Activated T-cell treated with anti-CD3 and anti-CD28 coated beads for 48 hours (primary cell): ENCODE measurements around the gene MTURN.

ENCODE experiments used
- DNase-seq: peaks from one replicate; pipeline ENCODE4 v3.0.0-alpha.2; 2020; ENCODE audit warnings: low read depth

Gene MTURN

GRCh38 chr7:30162622-30163124 is 27.9 kb downstream of the MTURN start:
- no peak for DNase-seq

- DNase-seq: no peak
Measured at GRCh38 chr7:30163231-30163894, 28.6 kb downstream of the MTURN start.

DNA sequence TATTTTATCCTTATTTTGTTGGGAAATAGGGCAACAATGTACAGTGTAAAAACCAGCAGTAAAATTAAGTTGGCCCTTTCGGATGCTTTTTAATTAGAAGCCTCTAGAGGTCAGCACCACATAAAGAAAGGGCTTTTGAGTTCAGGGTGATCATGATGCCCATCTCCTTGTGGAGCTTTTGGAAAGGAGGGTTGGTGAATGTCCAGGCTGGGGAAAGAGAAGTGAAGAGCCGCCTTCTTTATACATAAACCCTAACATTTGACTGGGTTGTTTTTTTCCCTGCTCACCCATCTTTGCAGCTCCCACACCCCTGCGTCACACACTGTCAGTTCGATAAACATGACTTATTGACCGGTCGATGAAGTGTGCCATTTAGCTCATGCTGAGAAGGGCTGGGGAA is 29.8 kb downstream of the MTURN start:
- no peak for DNase-seq

GRCh38 chr7:30165590-30165989 is 30.8 kb downstream of the MTURN start:
- no peak for DNase-seq

DNA sequence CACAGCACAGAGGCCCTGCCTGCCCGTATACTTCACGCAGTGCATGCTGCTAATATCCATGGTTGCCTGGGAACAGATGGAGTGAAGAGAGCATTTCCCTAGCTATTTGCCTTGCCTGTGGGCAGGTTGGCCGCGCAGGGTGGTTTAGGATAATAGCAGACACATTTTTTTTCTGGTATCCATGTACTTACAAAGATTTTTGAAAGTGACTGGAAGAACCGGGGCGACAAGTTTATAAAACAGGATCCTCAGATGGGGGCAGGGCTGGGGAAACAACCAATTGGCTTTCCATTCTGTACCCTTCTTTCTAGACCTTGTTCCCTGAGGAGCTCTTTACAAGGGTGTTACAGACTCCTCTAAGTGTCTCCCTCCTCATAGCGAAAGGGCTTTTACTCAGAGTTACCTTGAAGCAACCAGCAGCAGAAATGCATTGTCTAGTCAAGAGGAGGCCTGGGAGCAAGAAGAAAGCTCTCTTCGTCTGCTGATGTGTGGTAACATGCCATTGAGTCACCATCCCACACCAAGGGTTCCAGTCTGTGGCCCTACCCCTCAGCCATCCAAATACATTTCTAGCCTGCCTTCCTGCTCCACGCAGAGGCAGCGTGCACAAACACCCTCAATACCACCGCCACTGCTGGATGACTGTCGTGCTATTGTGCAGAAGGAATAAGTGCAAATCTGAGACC is 31.5 kb downstream of the MTURN start:
- DNase-seq: no peak

- DNase-seq: no peak
Measured at GRCh38 chr7:30166841-30167235, 32.1 kb downstream of the MTURN start.

DNA sequence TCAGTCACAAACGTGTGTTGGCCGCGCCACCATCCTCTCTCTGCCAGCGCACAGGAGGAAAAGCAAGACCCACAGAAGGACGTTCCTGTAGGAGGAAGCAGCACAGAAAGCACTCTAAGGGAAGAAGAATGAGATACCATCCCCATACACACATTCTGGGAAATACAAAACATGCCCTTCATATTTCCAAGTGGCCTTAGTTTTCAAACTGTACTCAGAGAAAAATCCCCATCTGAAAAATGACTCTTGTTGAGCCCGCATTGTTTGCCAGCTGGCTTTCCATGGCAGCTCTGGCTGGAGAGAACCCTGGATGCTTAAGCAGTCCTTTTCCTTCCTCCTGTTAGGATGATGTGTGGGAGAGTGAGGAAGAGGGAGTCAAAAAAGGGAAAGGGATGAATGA is 33.1 kb downstream of the MTURN start:
- no peak for DNase-seq

DNA sequence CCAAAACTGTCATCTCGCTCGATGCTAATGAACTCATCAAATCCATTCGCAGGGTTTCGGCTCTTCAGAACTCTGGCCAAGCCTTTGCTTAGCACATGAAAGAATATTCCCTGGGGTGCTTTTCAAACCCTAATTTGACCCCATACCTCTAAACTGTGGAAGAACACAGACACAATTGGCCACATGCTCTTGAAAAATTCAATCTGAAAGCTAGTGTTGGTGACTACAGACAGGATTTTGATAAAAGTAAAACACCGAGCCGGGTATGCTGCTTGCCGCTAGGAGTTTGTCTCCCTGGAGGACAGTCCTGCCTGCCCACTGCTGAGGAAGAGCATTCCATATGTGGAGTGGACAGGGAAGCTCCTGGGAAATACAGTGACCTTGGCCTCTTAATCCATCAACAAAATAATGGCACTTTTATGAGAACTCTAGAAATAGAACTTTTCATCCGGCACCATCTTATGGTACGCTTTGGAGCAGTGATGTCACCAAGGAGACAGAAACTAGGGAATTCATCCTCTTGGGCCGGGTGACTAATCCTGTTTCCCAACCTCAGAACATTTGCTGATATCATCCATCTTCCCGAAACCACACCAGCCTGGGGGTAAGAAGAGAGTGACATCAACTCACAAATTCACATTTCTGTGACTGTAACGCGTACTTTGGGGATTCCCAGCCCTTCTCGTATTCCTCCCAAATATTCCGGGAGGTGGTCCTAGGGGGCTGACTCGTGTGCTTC is 34.2 kb downstream of the MTURN start:
- DNase-seq: no peak

- DNase-seq: no peak
Measured at GRCh38 chr7:30169579-30169978, 34.8 kb downstream of the MTURN start.

GRCh38 chr7:30170476-30171205 is 35.9 kb downstream of the MTURN start:
- DNase-seq: no peak

DNA sequence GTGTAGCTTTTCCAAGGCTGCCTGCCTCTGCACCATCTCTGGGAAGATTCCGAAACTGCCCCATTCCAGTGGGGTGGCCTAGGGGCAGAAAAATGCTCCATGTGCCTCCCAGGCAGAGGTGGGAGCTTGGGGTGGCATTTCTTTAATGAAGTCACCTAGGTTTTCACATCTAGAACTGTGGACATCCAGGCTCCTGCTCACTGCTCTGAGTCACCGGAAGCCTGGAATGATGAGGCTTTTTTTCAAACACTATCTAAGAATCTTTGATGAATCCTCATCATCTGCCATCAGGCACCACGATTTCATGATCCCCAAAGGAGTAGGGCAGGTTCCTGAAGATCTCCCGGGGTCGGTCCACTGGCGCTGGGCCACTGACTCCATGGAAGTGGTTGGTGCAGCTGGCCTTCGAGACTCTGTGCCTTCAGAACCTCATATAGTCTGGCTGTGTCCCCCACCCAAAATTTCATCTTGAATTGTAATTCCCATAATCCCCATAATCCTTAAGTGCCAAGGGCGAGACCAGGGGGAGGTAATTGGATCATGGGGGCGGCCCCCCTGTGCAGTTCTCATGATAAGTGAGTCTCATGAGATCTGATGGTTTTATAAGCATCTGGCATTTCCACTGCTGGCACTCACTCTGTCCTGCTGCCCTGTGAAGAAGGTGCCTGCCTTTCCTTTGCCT is 37.1 kb downstream of the MTURN start:
- DNase-seq: no peak

DNA sequence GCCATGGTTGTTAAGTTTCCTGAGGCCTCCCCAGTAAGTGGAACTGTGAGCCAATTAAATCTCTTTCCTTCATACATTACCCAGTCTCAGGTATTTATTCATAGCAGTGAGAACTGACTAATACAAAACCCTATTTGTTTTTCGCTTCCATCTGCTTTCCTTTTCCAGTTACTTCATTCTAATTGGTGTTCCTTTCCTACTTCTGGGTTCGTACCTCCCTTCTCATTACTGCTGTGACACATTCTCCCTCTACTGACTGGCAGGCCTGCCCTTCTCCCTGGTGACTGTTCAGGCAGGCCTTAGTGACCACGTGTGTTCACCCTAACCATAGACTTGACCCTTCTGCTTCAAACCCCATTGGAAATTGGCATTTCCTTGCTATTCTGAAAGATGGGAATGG is 37.7 kb downstream of the MTURN start:
- no peak for DNase-seq

GRCh38 chr7:30173058-30173897 is 38.5 kb downstream of the MTURN start:
- no peak for DNase-seq

GRCh38 chr7:30175180-30175579 is 40.4 kb downstream of the MTURN start:
- DNase-seq: no peak

DNA sequence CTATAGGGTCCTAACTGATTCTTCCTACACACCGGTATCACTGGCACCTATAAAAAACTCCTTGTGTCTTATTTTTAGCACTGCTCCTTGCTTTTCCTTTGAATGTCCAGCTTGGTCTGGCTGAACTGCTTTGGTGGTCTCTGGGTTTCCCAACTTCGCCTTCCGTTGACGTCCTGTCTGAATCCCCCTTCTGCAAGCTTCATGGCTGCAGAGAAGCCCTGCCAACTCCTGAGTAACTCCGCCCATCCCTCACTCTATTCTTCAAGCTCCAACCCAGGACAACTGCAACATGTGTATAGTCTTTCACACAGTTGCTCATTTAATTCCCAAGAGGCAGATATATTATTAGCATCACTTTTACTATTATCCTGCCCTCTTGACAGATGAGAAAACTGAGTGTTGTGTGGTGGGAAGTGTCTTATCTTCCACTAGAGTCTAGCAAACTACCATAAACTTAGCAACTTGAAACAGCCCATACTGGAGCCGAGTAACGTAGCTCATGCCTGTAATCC is 40.9 kb downstream of the MTURN start:
- no peak for DNase-seq

GRCh38 chr7:30176463-30177109 is 41.8 kb downstream of the MTURN start:
- no peak for DNase-seq

- DNase-seq: no peak
Measured at GRCh38 chr7:30177186-30177585, 42.4 kb downstream of the MTURN start.

- no peak for DNase-seq
Measured at GRCh38 chr7:30177965-30178364, 43.2 kb downstream of the MTURN start.

DNA sequence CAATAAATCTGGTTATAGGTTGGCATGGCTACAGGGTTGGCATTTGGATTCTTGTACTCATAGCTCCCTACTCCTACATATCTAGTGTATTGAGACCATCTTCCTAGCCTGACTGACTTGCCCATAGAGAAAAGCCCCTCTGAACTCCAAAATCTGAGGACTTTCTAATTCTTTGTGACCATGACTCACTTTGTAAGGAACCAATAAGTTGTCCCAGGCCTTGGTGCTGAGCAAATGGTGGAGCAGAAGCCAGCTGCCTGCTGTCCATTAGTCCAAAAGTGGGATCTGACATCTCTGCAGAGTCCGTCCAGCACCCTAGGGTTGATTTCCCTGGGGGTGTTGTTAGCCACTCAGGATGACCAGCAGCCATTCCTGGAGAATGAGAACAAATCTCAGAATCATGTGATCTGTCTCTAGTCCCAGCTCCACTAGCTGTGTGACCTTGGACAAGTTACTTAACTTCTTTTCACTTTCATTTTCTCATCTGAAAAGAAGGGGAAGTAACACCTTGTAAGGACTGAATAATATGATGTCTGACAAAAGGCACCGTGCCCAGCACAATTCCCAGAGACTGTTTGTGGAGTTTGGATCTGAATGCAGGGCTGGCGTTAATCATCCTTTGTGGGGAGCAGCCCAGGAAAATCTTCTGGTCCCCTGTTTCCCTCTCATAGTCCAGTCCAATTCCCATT is 44.1 kb downstream of the MTURN start:
- no peak for DNase-seq

- no peak for DNase-seq
Measured at GRCh38 chr7:30180718-30181117, 45.9 kb downstream of the MTURN start.
